NCI-H748 (cell line): ENCODE results near the gene NTNG1.
A peak's percentile ranks its signal among the peaks of the same experiment; 100 is the strongest.
"Not testable (repeated sequence)": the region's sequence is repeated elsewhere in the genome, so short reads cannot be mapped to it uniquely, and the experiment has no call there.

ENCODE experiments used
- DNase-seq: peaks from one replicate; lab custom pipeline; 2025; ENCODE audit not compliant: unreplicated experiment; lab: John Stamatoyannopoulos, UW

NTNG1 gene

DNA sequence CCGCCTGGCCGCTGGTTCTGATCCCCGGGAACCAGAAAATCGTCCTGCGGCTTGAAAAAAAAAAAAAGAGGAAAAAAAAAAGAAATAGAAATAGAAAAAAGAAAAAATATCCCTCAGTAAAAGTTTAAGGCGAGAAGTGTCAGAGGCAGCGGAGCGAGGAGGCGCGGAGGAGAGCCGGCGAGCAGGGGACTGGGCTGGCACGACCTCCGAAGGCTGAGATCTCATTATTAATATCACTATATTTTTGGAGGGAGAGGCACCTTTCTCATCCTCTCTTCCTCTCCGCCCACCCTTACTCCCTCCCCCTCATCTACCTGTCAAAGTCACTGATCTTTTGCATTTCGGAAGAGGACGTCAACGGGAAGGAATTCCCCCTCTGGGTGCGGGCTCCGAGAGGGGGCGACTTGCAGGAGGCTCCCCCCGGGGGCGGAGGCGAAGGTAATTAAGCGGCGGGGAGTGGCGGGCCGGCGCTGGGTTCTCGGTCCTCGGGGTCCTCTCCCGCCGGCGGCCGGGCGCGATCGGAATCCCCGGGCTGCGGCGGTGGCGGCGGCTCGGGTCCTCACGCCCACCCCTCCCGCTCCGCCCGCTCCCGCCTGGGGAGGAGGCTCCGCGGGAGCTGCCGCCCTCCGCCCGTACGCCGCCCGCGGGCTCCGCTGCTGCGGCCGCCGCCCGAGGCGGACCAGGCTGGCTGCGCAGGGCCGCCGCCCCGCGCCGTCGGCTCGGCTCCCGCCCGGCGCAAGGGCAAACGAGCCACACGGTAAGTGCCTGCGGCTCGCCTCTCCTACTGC is at the start of gene NTNG1:
Gene NTNG1, plus strand, starts transcription at position 337 of the 788 bp plus-strand sequence.
- DNase-seq = peak; percentile 58

DNA sequence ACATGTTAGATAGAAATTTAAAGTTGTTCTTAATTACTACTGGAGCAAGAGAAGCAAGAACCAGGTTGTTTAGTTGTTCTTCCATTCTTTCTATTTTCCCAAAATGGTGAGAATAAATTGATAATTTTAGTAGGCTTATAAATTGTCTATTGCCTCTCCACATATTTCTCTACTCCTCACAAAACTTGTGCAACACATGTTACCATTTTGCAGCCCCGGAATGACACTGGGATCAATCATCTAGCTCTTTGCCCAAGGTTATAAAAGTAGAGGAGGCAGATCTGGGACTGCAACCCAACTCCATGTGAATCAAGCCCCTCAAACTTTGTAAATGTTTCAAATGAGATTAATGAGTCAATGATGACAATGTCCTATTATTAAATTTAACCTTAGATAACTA is 49.4 kb upstream of the NTNG1 start:
- no peak for DNase-seq

DNA sequence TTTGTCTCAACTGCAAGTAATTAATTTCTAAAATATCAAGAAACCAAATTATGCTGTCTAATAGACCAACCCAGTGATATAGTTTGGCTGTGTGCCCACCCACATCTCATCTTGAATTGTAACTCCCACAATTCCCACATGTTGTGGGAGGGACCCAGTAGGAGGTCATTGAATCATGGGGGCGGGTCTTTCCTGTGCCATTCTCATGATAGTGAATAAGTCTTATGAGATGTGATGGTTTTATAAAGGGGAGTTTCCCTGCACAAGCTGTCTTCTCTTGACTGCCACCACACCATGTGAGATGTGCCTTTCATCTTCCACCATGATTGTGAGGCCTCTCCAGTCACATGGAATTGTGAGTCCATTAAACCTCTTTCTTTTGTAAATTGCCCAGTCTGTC is 47.4 kb upstream of the NTNG1 start:
- not testable (repeated sequence) for DNase-seq

DNA sequence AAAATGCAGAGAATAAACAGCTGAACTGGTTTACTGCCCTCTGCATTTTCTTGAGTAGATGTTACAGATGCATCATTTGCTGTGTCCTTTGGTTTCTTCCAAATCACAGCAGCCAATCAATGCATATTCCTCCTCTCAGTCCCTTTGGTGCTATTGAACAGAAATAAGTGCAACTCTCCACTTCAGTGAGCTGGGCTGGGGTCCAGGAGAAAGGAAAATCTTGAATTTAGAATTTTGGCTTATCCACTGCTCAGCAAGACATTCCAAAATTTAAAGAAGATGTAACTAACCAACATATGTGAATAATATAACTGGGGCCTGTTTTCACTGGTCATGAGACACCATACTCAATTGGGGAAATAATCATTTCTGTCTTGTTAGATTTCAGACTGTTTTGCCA is 45.2 kb upstream of the NTNG1 start:
- DNase-seq = no peak

DNA sequence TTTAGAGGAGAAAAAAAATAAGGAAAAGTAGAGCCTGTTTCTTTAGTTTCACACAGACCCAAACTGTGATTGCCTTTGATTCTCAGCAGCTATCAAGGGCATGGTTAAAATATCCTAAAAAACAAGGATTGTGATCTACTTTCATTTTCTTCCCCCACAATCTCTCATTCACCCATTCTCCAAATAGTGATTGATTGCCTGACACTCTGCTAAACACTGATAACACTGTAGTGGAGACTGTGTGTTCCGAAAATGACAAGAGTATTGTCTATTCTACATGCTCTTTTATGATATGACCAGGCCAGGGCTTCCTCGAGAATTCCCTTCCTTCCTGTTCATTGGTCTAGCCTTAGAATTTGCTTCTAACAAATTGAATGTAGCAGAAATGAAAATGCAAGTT is 44.1 kb upstream of the NTNG1 start:
- peak; percentile 53 for DNase-seq

DNA sequence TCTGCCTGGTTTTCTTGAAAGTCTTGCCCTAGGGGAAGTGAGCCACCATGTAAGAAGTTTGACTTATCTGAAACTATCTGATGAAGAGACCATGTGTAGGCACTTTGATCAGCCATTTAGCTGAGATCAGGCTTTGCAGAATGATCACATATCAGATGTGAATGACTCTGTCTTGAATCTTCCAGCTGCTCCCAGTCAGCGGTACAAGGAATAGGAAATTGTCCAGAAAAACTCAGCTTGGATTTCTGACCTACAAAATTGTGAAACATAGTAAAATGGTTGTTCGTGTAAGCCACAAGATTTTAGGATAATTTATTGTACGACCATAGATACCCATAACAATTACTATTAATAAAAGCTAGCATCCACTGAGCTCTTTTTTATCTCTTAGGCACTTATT is 41.9 kb upstream of the NTNG1 start:
- no peak for DNase-seq

DNA sequence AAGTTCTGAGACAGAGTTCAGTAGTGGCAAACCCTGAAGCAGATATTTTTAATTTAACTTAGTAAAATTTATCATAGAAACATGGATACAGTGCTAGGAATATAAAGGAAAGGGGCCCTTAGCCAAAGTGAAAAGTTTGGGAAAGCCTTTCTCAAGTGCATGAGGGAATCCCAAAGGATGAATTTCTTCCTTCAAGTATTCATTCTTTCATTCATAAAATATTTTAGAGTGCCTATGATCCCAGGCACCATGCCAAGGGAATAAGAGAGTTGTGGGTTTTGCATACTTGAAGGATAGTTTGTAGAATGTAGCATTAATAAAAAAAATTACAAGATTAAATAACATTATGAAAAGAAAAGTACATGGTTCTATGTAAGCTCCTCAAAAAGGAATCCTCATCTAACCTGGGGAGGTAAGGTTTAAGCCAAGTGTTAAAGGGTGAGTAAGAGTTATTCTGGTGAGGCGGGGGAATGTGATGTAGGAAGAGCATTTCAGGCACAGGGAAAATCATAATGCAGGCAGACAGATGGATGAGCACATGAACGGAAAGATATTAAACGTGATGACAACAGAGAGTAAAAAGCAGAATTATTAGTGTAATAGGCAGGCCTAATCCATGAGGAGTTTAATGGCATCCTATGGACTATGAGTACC is 40.4 kb upstream of the NTNG1 start:
- no peak for DNase-seq

DNA sequence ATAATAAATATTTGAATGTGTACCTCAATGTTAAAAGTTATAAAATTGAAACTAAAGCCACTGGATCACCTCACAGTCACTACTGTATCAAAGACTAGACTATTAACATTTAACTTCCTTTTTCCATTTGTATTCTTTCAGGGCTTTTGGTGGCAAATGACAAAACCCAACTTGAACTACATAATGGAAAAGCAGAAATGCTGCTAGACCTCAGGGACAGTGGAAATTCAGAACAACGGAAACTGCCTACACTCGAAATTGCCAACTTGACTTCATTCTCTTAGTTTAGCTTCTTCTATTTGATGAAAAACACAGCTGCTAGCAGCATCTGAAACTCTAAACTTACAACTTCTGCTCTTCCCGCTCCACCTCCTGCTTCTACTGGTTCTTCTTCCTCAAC is 34.9 kb upstream of the NTNG1 start:
- DNase-seq = no peak

DNA sequence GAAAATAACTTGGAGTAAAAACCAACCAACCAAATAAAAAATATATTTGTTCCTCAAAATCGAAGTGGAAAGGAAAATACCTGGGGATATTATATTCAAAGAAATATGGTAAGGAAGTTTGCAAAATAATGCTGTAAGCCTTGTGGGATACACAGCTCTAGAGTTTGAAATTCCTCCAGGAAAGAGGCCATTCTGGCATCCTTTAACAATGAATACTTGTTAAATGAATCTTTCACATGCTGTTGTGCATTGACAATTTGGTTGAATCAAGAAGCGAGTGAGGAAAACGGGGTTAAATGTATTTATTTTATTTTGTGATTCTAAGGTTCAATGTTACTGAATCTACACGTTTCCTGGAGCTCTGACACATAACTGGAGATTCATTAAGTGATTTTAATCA is 30.5 kb upstream of the NTNG1 start:
- DNase-seq = no peak

DNA sequence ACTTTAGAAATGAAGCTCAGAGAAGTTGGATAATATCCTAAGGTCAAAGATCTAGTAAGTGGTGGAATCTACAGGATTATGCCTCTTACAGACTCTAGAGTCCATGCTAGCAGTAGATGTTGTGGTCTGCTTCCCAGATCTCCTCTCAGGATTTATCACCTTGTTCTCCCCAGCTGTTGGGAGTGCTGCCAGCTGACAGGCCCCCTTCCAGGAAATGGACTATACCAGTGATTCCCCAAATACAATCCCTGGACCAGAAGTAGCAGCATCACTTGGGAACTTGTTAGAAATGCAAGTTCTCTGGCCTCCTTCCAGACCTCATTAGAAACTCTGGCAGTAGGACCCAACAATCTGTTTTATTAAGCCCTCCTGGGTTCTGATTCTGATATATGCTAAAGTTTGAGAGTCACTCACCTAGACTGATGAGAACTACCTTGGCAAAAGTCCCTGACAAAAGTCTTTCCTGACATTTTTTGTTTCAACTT is 24.5 kb upstream of the NTNG1 start:
- no peak for DNase-seq

DNA sequence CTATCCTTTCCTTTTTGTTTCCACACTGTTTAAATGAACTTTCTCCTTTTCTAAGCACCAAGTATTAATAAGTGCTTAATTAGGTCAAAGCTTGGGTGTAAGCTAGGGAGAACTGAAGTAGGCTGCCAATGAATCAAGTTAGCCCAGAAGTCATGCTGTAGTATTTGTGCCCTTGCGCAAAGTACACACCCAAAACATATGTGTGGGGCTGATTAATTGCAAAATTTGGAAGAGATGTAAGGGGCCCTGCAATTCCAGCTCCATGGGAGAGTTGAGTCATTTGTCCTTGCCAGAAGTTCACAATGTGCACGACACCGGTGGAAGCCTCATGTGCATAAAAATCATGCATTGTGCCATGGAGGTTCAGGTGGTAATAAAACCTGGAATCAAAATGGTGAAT is 18.6 kb upstream of the NTNG1 start:
- no peak for DNase-seq

DNA sequence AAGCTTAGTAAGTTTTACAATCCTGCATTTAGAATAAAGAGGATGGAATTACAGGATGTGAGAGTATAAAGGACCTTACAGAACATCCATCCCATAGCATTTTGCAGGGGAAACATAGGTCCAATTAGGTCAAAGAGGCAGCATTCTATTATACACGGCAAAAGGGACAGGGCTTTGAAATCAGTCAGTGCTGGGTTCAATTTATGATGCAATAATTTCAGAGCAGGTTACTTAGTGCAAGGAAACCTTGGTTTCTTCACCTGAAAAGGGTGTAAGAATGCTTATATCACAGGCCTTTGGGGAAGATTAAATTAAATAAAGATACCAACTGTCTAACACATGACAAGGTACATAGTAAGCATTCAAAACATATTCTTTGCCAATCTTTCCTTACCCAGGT is 17.1 kb upstream of the NTNG1 start:
- DNase-seq = no peak

DNA sequence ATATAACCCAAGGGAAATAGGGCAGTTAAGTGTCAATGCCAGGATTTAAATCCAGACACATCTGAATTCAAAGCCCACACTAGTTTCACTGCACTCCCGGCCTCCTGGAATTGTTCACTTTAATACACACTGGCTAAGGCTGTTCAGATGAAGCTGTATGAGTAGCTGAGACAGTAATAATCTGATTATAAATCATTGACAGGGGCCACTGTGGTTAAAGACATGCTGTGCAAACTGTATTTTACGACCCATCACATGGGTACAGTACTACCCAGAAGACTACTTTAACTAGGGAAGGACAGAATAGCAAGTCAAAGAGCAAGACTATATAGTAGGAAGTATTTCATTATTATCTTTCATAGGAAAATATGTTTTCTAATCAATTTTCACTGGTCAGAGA is 16.1 kb upstream of the NTNG1 start:
- no peak for DNase-seq

DNA sequence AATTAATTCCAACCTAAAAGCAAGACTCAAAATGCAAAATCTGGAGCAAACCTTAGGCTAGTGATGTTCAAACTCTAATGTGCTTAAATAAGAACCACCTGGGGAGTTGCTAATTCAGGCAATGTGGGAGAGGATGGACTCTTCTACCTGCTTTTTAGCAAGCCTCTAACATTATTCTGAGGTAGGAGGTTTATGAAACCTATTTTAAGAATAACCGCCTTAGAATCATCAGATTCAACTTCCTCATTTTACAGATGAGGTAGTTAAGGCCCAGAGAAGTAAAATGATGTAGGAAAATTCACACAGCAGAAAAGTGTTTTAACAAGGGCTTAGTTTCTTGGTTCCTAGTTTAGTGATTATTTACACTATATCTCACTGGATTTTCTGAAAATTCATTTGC is 8.6 kb upstream of the NTNG1 start:
- no peak for DNase-seq

DNA sequence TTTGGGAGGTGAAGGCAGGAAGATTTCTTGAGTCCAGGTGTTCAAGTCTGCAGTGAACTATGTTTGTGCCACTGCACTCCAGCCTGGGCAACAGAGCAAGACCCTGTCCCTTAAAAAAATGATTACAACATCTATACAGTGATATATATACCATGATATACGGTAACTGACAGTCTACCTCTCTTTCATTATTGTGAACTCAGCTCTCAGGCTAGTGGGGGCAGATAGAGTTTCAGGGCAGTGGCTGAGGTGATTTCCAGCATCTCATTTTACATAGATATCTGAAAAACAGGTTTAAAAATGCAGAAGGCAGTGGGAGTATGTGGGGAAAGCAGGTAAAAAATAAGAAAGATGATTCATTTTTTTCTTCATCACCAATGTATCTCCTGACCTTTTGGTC is 8.1 kb upstream of the NTNG1 start:
- no peak for DNase-seq

DNA sequence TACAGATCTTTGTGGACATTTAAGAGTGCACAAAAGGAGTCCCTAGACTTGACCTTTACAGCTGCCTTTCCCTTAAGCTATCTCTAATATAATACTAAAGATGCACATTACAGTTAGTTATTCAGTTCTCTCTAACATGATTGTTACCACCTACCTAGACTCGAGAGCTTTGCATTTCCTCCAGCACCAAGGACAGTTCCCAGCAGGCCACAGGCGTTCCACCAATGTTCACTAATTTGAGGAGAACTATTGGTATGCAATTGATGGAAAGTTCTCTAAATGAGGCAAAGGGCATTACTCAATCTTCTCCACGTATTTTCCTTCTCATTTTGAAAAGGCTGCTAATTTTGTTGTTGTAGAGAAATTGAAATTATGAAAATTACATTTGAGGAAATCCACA is 5.4 kb upstream of the NTNG1 start:
- DNase-seq = no peak

DNA sequence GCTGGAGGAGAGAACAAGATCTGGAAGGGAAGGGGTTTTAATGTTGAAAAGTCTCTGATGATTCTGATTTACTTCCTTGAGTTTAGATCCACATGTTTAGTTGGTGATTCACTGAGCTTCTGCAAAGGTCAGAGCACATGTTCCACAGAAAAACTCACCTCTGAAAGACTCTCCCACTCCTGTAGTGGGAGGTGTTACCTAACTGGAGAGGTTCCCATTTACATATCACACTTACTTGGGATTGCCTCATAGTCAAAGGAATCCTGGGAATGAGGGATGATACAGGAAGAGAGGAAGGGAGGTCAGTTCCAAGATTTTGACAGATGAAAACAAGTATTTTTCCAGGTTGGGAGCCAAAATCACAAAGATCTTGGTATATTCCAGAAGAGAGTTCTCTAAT is 2.7 kb upstream of the NTNG1 start:
- no peak for DNase-seq

DNA sequence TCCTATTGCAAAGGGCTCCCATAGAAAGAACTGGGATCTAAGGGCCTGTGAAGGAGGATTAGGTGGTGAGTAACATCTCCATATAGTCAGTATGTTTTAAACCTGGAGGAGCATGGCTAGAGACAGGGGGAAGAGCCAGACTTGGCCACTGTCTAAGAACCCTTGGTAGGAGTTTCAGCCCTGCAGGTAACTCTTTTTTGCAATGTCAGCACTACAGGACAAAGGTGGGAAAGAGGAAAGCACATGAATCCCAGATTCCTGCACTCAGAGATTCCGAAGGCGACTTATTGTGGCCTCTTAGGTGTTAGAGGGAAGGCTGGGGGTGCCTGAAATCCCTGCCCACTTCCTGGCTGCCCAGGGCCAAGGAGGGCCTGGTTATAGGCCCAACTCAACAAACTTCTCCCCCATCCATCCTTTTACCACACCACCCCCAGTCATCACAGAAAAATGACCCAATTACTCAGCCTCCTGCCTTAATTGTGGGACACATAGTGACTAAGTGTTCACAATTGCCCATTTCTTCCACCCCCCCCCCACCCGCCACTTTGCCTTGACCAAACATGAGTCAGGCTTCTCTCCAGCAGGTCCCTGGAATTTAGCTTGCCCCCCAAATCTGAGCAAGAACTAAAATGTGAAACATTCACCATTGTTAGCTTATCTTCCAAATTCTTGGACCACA is 1.9 kb upstream of the NTNG1 start:
- no peak for DNase-seq

DNA sequence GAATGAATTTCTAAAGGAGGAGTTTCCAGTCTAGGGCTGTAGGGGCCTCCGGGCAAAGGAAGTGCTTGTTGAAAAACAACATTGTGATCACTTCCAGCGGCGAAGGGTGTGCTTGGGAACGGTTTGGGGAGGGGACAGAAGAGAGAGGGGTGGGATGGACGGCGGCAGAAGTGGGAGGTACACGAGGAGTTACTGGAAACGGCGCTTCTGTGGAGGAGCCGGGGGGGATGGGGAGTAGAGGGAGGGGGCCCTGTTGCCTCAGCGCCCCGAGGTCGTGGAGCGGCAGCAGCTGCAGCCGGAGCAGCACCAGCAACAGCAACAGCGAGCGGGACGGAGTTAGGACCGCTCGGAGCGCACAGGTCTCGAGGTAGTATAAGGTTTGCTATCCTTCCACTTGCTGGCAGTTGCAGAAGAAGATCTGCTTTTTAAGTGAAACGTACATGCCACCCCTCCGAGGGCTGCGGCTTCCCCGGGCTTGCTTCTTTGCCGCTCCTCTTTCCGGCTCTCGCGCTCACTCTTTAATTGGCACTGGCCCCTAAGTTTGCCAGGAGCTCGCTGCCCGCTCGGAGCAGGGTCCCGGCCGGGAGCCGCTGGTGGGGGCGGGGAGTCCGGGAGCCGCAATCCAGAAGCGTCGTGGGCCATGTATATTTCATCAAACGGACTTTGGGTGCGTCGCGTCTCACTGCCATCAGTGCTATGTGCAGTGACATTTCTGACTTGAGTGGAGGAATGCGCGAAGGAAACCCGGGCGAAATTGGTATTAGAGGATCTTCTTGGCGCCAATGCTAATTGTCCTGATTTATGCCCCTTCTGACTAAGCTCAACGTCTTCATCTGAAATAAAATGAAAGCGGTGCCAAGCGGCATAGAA is 771 bp upstream of the NTNG1 start:
- DNase-seq = peak; percentile 72

DNA sequence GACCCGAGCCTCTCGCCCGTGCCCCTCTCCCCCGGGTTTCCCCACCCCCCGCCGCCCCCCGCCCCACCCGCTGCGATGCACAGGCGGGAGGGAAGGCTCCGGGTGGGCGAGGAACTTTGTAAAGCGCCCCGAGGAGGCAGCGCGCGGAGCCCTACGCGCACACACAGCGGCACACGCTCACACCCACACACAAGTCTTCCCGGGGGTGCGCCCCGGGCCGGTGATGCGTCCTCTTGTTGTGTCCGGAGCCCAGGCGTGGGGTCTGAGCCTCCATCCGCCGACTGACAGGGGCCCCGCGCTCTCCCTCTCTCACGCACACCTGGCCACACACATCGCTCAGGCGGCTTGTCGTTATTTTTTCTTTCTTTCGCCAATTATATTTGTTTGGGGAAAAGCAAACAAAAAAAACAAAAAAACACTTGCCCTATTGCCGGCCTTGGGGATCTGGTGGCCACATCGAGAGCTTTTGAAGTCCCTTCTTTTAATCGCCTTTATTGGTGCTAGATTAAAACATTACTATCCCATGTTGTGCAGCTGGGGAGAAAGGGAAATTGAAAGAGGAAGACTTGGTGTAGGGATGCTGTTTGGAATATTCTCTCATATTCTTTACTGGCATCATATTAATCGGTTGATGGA is 770 bp downstream of the NTNG1 start:
- DNase-seq = peak; percentile 68

DNA sequence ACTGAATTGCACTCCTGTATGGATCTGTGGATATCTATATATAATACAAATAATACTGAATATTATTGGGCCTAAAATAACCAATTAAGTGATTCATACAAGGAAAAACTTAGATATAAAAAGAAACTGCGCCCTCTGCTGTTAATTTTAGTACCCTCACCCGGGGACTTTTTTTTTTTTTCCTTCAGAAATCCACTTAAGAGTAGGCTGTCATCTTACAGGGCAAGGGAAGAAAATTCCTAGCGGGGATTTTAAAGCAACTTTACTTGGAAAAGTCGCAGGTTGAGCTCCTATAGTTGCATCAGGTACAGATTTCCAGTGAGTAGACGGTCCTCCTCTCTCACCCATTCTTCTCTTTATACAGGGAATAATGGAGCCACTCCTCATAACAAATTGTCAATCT is 1.3 kb downstream of the NTNG1 start:
- peak; percentile 62 for DNase-seq
